Left lobe of liver (tissue), 2 donors: Measurements from ENCODE around the gene ITGA6. TPM values are rescaled to one million over a fixed set of nuclear protein-coding genes. Genes with fewer than 3 reads are reported as not detected.
A peak's percentile ranks its signal among the peaks of the same experiment; 100 is the strongest.

Source experiments
- ATAC-seq: fragments of 200-7000 bp; cut with Tn5 transposase; one replicate; pipeline ENCODE4 v1.9.1; 2020; ENCODE audit warnings: mild to moderate bottlenecking, moderate library complexity
- DNase-seq: peaks from one replicate; pipeline ENCODE4 v3.0.0-alpha.2; 2020; ENCODE audit warnings: low spot score
- total RNA-seq: library from RNA; stranded (reverse); gene quantifications from one replicate; pipeline ENCODE4 v1.2.1, GENCODE V29; 2021
- donor health status: DM: no; HTN: no; CAD: no; lungs with moderate emphysema.
- donor health status: DM: no; HTN: yes; CAD: no.

Gene ITGA6
- total RNA-seq = 13.5 TPM

DNA sequence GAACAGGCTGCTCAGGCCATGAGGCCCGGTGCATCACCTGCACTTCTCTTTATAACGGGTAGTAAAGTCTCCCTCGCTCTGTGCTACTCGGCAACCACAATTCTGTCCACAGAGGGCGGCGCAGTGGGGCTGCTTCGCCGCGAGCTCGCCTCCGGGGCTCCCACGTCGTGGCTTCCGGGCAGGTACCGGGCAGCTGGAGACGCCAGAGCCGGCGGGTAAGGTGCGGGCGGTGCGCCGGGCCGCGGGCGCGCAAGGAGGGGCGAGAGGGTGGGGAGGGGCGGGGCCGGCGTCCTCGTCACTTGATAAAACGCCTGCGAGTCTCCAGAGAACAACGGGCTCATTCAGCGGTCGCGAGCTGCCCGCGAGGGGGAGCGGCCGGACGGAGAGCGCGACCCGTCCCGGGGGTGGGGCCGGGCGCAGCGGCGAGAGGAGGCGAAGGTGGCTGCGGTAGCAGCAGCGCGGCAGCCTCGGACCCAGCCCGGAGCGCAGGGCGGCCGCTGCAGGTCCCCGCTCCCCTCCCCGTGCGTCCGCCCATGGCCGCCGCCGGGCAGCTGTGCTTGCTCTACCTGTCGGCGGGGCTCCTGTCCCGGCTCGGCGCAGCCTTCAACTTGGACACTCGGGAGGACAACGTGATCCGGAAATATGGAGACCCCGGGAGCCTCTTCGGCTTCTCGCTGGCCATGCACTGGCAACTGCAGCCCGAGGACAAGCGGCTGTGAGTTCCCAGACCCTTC is at the start of gene ITGA6:
Gene ITGA6 (plus strand): TSS at position 331 of the 734 bp plus-strand sequence.
- DNase-seq (peak; percentile 88), ATAC-seq (peak; percentile 88)

DNA sequence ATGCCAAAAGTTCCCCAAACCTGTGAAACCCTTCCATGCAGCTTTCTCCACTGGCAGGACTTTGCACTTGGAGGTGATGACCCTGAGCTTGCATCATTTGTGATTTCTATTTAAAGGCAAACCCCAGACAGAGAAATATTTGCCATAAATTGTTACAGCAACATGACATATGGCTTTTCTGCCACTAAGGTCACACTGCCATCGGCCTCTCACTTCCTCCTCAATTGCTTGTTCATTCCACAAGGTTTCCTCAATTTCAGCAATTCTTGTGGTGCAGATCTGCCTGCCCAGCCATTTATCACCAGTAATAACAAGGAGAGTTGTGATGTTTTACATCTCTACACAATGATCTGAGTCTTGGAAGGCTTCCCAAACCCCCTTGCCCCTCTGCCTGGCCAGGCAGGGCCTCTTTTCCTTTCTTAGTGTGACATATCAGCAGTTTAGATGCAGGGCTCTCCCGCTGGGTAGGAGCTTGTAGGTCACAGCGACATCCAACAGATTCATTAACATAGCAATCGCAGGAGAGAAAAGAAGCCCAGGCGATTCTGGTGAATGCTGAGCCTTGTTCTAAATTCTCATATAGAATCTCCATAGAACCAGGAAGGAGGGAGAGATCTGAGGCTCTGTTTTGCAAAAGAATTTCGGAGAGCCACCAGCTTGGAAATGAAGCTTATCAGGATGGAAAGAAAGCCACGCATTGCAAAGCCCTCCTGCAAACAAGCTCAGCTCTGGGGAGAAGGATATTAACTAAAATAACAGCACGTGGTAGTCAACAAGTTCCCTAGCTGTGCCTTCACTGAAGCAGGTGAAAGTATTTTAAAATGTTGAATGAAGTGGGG is 46.7 kb upstream of the ITGA6 start:
- DNase-seq (peak; percentile 77), ATAC-seq (peak; percentile 86)

DNA sequence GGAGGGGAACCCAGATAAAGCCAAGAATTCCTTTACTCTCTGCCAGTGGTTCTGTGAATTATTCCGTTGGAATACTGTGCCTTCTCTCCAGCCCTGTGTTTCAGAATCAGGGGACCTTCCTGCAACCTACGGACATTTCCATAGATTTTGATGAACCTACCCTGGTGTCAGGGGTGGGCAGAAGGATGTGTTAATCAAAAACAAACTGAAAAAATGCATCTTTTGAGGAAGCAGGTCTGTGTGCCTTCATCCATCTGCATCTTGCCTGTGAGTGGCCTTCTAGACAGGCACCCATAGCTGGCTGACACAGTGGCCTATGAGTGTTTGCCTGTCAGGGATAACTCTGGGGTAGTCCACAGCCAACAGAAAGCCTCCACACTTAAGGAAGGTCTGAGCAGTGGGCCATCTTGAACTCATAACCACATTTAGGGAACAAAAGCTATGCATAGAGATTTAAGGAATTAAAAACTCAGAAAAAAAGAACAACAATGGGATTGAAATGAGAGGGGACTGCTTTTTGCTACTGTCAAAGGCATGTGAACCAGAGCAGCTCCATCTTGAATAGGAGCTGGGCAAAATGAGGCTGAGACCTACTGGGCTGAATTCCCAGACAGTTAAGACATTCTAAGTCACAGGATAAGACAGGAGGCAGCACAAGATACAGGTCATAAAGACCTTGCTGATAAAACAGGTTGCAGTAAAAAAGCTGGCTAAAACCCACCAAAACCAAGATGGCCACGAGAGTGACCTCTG is 45.9 kb upstream of the ITGA6 start:
- ATAC-seq (peak; percentile 5), DNase-seq (no peak)

DNA sequence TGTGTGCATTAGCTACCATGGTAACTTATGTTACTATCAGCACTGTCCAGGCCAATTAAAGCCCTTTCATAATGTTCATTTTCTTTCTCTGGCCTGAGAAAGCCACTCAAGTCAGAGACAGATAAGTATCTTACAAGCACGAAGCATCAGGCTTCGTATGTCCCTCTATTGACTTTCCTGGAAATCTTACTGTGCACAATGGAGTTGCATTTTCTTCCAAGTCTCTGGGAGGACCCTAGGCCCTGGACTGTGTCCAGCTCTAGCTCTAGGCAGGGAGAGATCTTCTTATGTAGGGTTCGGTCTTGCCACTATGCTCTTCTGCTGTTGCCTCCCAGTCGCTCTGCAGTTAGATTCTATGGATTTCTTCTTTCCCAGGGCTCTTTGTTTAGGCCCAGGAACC is 40.0 kb upstream of the ITGA6 start:
- no peak for DNase-seq
- no peak for ATAC-seq

DNA sequence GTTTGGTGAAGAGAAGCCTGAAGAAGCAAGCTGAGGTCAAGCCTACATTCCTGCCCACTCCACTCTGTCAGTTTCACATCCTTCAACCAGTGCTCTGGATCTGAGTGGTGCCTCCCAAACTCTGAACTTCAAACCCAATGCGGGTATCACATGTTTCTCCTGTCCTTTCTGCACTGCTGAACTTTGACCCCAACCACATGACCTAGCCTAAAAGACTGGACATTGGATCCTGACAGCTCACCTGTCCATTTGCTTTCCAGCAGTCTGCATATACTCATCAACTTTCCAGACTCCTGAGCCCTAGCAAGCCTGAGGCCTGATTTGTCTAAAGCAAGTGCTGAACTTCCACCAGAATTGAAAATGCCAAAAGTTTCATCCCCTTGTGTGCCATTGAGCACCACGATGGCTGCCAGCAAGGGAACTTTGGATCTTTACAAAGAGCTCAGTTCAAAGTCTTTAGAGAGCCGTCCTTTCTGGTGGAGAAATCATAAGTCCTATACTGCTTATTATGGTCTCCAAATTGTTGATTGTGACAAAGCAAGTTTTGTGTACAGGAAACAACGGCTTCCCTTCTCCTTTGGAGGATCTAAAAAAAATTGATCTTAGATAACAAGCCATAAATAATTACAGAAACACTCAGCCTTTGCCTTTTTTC is 37.6 kb upstream of the ITGA6 start:
- ATAC-seq (peak; percentile 88), DNase-seq (peak; percentile 63)

DNA sequence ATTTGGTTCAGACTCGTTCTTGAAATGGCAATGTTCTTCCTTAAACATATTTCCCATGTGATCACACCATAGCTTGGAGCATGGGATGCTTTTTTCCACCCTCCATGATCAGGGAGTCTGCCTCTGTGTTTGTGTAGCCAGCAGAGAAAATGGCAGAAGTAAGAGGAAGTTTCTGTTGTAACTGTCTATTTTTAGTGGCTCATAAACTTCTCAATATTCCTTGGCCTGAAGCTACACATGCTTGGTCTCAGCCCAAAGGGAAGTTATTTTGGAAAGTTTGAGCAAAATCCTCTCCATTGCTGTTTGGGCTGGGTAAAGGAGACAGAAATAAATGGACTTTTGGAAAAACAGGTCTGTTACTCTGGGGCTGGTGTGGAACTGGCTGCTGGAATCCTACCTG is 33.4 kb upstream of the ITGA6 start:
- DNase-seq (no peak), ATAC-seq (no peak)

DNA sequence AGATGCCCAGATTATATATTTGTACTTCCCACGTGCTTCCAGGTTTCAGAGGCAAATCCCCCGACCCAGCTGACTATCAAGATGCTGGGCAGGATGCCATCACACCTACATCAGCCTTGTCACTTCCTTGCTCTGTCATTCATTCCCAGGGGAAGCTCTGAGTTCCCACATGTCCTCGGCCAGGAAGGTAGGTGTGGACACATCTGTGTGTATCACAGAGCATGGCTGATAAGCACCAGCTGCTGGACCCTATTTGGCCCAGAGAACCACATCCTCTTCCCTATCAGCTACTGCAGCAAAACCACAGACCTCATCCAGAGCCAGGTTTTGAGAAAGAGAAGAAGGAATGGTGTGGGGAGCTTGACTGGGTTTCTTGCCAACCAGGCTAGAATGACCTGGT is 31.9 kb upstream of the ITGA6 start:
- ATAC-seq (no peak), DNase-seq (no peak)

DNA sequence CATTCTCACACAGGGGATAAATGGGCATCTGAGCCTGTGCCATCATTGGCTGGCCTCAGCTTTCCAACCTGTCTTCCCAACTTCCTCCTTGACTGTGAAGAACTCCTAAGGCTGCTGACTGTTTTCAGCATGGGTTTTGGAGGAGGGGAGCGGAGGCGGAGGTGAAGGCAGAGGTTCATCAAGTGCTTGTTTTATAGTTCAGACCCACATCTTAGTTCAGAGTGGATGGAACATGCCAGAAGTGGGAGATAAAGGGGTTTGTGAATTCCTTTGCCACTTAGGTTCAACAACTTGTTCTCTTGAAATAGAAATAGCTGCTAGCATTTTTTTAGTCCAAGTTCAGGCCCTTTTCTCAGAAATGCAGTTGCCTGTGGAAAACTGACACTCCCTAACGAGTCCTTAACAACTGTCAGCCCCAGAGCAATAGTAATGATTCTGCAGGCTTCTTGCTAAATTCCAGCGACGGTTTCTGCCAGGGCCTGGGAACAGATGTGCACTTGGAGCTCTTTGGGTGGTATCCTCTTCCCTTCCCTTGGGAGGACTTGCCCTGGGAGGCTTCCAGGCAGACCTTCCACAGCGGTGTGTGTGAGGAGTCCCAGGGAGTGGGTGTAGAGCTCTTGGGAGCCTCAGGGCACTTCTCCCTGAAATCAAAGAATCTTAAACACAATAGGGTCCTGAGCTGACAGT is 30.1 kb upstream of the ITGA6 start:
- DNase-seq (no peak), ATAC-seq (no peak)

DNA sequence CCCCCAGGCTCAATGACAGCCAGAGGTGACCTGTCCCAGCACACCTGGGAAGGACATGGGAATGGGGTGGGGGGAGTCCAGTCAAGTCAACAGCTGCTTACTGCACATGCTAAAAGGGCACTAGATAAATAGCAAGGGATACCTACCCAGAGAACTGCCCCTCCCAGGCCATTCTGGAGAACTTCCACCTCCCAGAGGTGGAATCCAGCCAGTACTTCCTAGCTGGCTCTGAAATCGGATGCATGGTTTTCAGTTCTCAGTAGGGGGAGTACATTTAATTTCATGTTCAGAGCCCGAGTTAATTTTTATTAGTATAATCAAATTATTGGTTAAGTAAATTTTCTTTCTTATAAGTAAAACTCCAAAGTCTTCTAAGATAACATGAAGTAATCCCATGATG is 28.9 kb upstream of the ITGA6 start:
- DNase-seq (no peak), ATAC-seq (peak; percentile 52)

DNA sequence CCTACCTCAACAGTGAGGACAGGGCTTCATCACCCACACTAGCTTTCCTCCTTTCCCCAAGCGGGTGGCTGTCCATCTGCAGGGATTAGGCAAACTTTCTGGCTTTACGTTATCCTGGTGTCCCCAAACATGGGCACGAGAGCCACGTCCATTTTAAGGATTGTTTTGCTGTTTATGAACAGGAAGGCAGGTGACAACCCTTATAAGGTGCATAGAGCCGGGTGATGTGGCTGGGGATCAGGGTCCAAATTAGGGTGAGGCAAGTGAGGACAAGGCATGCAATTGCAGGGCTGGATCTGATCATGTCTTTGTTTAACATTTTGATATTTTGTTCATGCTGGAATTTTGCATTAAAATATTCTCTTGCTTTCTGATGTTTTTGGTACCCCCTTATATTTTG is 27.6 kb upstream of the ITGA6 start:
- no peak for DNase-seq
- ATAC-seq = peak; percentile 76

DNA sequence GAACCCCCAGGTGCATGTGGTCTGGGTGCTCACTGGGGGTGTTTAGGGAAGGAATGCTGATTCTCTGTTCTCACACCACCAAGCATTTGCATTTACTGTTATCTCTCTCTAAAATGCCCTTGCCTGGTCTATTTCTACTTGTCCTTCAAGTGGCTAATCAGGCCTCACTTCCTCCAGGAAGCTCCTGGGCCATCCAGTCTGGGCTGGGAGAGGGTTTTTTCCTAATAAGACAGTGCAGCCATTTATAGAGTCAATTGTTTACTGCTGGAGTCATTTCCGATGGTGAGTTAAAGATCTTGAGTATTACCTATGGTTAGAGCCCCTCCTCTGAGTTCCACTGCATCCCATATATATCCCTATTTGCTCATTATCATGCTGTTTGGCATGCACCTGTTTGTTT is 25.2 kb upstream of the ITGA6 start:
- ATAC-seq = no peak

DNA sequence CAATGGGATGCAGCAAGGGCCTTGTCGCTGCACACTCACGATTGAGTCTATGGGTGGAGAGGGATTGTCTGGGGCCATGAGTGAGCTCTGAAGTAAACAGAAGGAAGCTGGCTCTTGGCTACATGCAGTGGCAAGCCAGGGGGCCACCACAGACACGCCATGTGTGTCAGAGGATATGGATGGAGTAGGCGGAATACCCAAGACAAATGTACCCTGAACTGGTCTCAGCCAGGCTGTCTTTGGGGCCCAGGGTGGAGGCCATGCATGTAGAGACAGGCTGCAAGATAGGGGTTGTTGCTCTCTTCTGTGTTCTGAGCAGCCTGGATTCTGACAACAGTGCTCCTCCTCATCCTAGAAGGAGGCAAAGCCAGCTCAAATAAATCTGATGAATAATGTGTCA is 24.0 kb upstream of the ITGA6 start:
- ATAC-seq (no peak), DNase-seq (no peak)

More for the DNA sequence above, 25.2 kb upstream of the ITGA6 start:
- no peak for DNase-seq

DNA sequence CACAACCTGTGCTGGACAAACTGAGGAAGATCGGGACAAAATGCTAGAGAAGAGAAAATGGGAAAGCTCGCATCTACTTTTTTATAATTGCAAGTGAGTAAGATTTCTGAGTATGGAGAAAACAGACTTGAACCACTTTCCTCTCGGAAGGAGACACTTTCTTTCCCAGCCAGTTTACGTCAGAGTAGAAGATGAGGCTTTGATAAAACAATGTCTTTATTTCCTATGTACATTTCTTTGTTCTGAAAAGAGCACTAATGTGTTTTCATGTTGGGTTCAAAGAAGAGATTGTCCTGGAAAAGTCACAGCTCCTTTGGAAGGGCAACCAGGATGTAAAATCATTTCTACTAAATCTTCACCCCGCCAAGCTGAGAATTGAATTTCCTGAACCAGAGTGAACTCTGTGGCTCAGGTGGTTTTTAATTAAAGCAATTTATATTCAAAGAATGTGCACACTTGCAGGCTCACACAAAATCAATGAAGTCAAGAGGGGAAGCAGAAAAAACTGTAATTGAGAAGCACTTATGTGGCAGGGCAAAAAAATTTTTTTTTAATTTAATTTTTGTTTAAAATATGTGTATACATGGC is 23.4 kb upstream of the ITGA6 start:
- no peak for ATAC-seq
- DNase-seq = no peak

DNA sequence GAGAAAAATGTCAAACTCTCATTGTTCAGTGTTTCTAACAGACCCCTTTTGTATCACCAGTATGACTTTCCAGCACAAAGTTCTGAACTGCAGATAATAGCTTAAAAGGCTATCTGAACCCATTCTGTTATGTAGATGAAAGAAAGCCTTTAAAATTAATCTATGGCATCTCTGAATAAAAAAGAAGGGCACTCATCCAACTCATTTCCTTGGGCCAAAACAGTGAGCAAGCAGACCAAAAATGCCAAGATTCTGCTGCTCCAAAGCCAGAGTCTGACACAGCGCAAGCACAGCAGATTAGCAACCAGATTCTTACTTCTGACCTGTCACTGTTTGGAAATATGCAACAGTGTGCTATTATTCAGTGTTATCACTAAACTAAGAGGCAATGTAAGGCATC is 22.6 kb upstream of the ITGA6 start:
- ATAC-seq = no peak
- DNase-seq = no peak

DNA sequence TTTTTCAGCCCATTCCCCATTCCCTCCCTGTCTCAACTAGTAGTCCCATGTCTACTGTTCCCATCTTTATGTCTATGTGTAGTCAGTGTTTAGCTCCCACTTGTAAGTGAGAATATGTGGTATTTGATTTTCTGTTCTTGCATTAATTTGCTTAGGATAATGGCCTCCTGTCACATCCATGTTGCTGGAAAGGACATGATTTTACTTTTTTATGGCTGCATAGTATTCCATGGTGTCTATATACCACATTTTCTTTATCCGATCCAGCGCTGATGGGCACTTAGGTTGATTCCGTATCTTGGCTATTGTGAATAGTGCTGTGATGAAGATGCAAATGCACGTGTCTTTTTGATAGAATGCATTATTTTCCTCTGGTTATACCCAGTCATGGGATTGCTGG is 21.7 kb upstream of the ITGA6 start:
- ATAC-seq (no peak), DNase-seq (no peak)

DNA sequence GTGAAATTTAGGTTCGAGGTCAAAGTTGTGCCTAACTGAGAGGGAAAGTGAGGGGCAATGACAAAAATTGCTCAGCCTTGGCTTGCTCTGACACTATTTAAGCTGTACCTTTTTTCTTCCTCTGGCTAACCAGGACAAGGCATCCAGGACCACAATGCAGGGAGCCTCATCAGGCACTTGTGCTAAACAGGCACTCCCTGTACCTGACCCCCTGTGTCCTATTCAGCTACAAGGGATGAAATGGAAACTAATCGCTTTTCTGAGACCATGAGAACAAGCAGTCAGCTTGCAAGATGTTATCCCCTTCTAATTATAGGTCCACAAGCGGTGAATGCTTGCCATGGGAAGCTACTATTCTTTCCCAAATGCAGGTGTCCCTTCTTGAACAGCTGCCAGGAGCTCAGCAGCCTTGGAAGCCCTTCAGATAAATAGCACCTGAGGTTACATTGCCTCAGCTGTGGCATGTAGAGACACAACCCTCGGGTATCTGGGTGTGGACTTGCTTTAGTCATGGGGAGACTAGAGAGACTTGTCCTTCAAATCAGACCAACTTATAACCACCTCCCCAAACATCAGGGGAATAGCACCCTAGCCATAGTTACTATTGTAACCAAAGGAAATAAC is 19.1 kb upstream of the ITGA6 start:
- ATAC-seq = no peak
- no peak for DNase-seq

DNA sequence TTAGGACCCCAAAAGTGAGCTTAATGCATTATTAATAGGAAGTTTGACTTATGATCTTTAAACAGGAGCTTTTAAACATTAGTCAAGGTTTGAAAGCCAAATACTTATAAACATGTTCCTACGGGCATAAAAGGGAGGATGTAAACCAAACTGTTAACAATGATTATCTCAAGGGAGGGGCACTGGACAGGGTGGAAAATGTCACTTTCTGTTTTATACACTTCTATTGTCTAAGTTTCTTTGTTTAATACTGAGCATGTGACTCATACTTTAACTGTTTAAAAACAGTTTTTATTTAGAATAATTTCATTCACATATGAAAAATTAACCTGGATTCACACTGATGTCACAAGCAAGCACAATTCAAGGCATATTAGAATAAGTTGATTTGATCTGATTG is 18.3 kb upstream of the ITGA6 start:
- DNase-seq (no peak), ATAC-seq (no peak)

DNA sequence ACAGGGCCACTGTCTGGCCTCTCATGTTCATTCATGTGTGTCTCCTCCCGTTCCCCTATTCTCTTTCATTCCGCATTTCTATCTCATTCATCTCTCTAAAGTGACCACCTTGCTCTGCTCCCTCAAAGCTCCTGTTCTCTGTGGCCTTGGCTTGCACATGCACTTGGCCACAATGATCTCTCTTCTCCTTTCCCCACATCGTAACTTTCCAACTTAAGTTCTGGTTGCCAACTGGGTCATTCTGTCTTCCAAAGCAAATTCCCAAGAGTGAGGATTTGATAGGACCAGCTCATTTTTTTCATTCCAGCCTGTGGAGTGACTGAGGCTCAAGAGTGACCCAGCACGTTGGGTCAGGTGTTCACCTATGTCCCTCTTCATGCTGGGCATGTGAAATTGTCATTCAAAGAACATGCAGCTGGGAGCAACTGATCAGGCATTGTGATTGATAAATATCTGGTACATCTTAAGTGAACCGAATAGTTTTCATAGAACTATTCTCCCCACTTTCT is 14.3 kb upstream of the ITGA6 start:
- peak; percentile 71 for ATAC-seq
- DNase-seq = no peak

DNA sequence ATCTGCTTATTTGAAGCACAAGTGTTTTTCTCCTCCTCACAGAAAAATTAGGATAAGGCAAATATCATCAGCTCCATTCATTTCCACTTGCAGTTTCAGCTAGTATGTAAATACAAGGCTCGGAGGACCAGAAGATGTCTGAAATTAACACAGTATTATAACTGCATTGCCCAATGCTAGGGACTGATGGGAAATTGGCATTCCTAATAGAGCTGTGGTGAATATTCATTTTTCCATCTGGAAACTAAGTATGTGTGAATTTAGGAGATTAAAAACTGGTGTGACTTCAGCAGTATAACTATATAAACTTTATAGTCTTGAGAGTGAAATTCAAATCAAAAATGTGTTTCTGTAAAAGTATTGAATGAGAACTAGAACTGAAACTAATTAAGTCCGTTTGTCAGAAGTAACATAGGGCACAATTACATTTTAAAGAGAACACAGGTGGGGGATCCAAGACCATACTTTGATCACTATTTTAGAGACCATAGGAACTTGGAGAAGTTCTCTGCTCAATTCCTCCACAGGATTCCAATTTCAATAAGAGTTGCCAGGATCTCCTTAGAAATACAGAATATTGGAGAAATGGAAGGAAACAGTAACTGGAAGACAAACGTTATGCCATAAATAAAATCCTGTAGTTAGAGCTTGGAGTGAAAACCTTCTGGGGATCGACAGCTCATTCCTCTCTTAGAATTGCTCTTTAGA is 12.1 kb upstream of the ITGA6 start:
- ATAC-seq = no peak
- DNase-seq = no peak
